IPS-18c (cell line): ENCODE measurements around the gene GINS2.

Experiments
- H3K4me3 ChIP-seq: 2 replicates; pipeline ENCODE4 v1.7.0; 2013; ENCODE audit warnings: low read depth, mild to moderate bottlenecking, low read length, moderate library complexity; ENCODE audit not compliant: insufficient read depth
- H3K9me3 ChIP-seq: one replicate; pipeline ENCODE4 v1.6.1; 2013; ENCODE audit warnings: mild to moderate bottlenecking, low read length, moderate library complexity; ENCODE audit not compliant: control insufficient read depth, insufficient read depth

GINS2 gene

GRCh38 chr16:85640585-85640984 lies 48.2 kb downstream of the GINS2 start:
- Histone ChIP-seq H3K9me3 (peaks cover 2% of the 10 kb centered on the region), H3K4me3 (no peak overlapping the region)

GRCh38 chr16:85640254-85640558 lies 48.5 kb downstream of the GINS2 start:
- Histone ChIP-seq H3K9me3 (peaks cover 2% of the 10 kb centered on the region), H3K4me3 (no peak overlapping the region)

- Histone ChIP-seq H3K4me3 (no peak overlapping the region), H3K9me3 (peaks cover 2% of the 10 kb centered on the region)
Measured at GRCh38 chr16:85639529-85640253, 49.1 kb downstream of the GINS2 start.

GRCh38 chr16:85638695-85639409 lies 49.9 kb downstream of the GINS2 start:
- peaks cover 2% of the 10 kb centered on the region for H3K9me3 ChIP-seq
- H3K4me3 ChIP-seq, result no peak overlapping the region

- Histone ChIP-seq H3K9me3 (peaks cover 2% of the 10 kb centered on the region), H3K4me3 (no peak overlapping the region)
Measured at GRCh38 chr16:85637808-85638647, 50.7 kb downstream of the GINS2 start.

- Histone ChIP-seq H3K9me3 (peaks cover 2% of the 10 kb centered on the region), H3K4me3 (no peak overlapping the region)
Measured at GRCh38 chr16:85637061-85637807, 51.5 kb downstream of the GINS2 start.

- Histone ChIP-seq H3K9me3 (peaks cover 2% of the 10 kb centered on the region), H3K4me3 (no peak overlapping the region)
Measured at GRCh38 chr16:85636234-85636812, 52.4 kb downstream of the GINS2 start.

- Histone ChIP-seq H3K9me3 (peaks cover 2% of the 10 kb centered on the region), H3K4me3 (no peak overlapping the region)
Measured at GRCh38 chr16:85635545-85636140, 53.1 kb downstream of the GINS2 start.

GRCh38 chr16:85634747-85635544 lies 53.8 kb downstream of the GINS2 start:
- H3K4me3 ChIP-seq, result no peak overlapping the region

GRCh38 chr16:85633888-85634287 lies 54.9 kb downstream of the GINS2 start:
- Histone ChIP-seq H3K9me3 (peaks cover 2% of the 10 kb centered on the region), H3K4me3 (no peak overlapping the region)

More at GRCh38 chr16:85634747-85635544, 53.8 kb downstream of the GINS2 start:
- H3K9me3 ChIP-seq, result no peaks in the 10 kb centered on the region

- Histone ChIP-seq H3K9me3 (peaks cover 2% of the 10 kb centered on the region), H3K4me3 (no peak overlapping the region)
Measured at GRCh38 chr16:85633438-85633743, 55.4 kb downstream of the GINS2 start.

GRCh38 chr16:85632709-85633437 lies 55.9 kb downstream of the GINS2 start:
- H3K9me3 ChIP-seq, result peaks cover 2% of the 10 kb centered on the region

GRCh38 chr16:85631802-85632393 lies 56.9 kb downstream of the GINS2 start:
- Histone ChIP-seq H3K4me3 (no peak overlapping the region), H3K9me3 (peaks cover 2% of the 10 kb centered on the region)

More at GRCh38 chr16:85632709-85633437, 55.9 kb downstream of the GINS2 start:
- no peak overlapping the region for H3K4me3 ChIP-seq

- H3K4me3 ChIP-seq, result no peak overlapping the region
- H3K9me3 ChIP-seq, result peaks cover 2% of the 10 kb centered on the region
Measured at GRCh38 chr16:85631230-85631629, 57.5 kb downstream of the GINS2 start.

- peaks cover 2% of the 10 kb centered on the region for H3K9me3 ChIP-seq
- H3K4me3 ChIP-seq, result no peak overlapping the region
Measured at GRCh38 chr16:85629853-85630252, 58.9 kb downstream of the GINS2 start.
